Measurements from ENCODE around the gene C3orf70.

- TF ChIP-seq CTCF (IDR thresholded peaks at IDR 0.05) (no peak), POLR2A (IDR thresholded peaks at IDR 0.05) (no peak), POLR2AphosphoS5 (IDR thresholded peaks at IDR 0.05) (no peak)
These were observed 94.1 kb downstream of the C3orf70 start for GRCh38 chr3:185058796-185059195.

All from suprapubic skin (tissue), 4 donors.